HepG2 (cell line): ENCODE data around the gene TOX4. TPM values are rescaled to one million over a fixed set of nuclear protein-coding genes. Genes with fewer than 3 reads are reported as not detected.

ENCODE experiments used
- CBX1 ChIP-seq: IDR thresholded peaks from one replicate; pipeline ENCODE4 v1.6.1; 2016; ENCODE audit warnings: antibody characterized with exemption, low read depth
- CBX5 ChIP-seq: sonication (generic); formaldehyde crosslinking; IDR thresholded peaks from 2 replicates; pipeline ENCODE4 v1.4.0; 2020; ENCODE audit warnings: missing genetic modification reagents, borderline replicate concordance
- CCAR2 ChIP-seq: fragments of 200-400 bp; formaldehyde crosslinking; optimal IDR thresholded peaks from 2 replicates; pipeline ENCODE3; 2018; ENCODE audit warnings: low read depth, mild to moderate bottlenecking, low read length, moderate library complexity
- CEBPG ChIP-seq: IDR thresholded peaks from 2 replicates; pipeline ENCODE4 v1.6.1; 2016
- DR1 ChIP-seq: sonication (generic); formaldehyde crosslinking; IDR thresholded peaks from 2 replicates; pipeline ENCODE4 v1.8.0; 2021; ENCODE audit warnings: mild to moderate bottlenecking, missing genetic modification reagents, inconsistent platforms
- ETV5 ChIP-seq: IDR thresholded peaks from 2 replicates; pipeline ENCODE4 v1.6.1; 2018; ENCODE audit warnings: missing biosample characterization, missing genetic modification reagents, inconsistent platforms, borderline replicate concordance
- FOXC1 ChIP-seq: sonication (generic); formaldehyde crosslinking; IDR thresholded peaks from 2 replicates; pipeline ENCODE4 v1.8.0; 2022; ENCODE audit warnings: mild to moderate bottlenecking, missing genetic modification reagents, borderline replicate concordance
- KMT2B ChIP-seq: IDR thresholded peaks from 2 replicates; pipeline ENCODE4 v1.6.1; 2016; ENCODE audit warnings: missing genetic modification reagents, missing compliant biosample characterization
- MAFK ChIP-seq, 2 experiments: IDR thresholded peaks in 1 of 2; conservative IDR thresholded peaks in 1 of 2; 2 replicates each; pipeline ENCODE4 v1.6.1; 2011; ENCODE audit warnings: improper control_type of control experiment in 2 of 2, low read length in 2 of 2
- MTA1 ChIP-seq: sonication (generic); formaldehyde crosslinking; IDR thresholded peaks from 2 replicates; pipeline ENCODE4 v1.4.0; 2020; ENCODE audit warnings: missing genetic modification reagents, mild to moderate bottlenecking, borderline replicate concordance
- MYC ChIP-seq: sonication (generic); formaldehyde crosslinking; IDR thresholded peaks from 2 replicates; pipeline ENCODE4 v1.9.0; 2021; ENCODE audit warnings: missing genetic modification reagents, borderline replicate concordance
- MYNN ChIP-seq: sonication (generic); formaldehyde crosslinking; IDR thresholded peaks from 2 replicates; pipeline ENCODE4 v1.4.0; 2020; ENCODE audit warnings: mild to moderate bottlenecking, low read depth, missing genetic modification reagents
- NCOA5 ChIP-seq: sonication (generic); formaldehyde crosslinking; IDR thresholded peaks from 2 replicates; pipeline ENCODE4 v1.4.0; 2020; ENCODE audit warnings: missing genetic modification reagents
- PCBP1 ChIP-seq: fragments of 200-400 bp; formaldehyde crosslinking; IDR thresholded peaks from 2 replicates; pipeline ENCODE4 v1.6.1; 2017; ENCODE audit warnings: mild to moderate bottlenecking, low read depth, low read length, borderline replicate concordance
- POLR2AphosphoS2 ChIP-seq: IDR thresholded peaks from 2 replicates; pipeline ENCODE4 v1.6.1; 2011; ENCODE audit warnings: low read depth, low read length, improper control_type of control experiment
- RFXANK ChIP-seq: IDR thresholded peaks from 2 replicates; pipeline ENCODE4 v1.6.1; 2016
- RNF2 ChIP-seq: fragments of 450-650 bp; conservative IDR thresholded peaks from 2 replicates; pipeline ENCODE4 v1.6.1; 2016; ENCODE audit warnings: low read depth
- RXRA ChIP-seq: sonication (generic); formaldehyde crosslinking; IDR thresholded peaks from 2 replicates; pipeline ENCODE4 v1.5.1; 2020; ENCODE audit warnings: missing genetic modification reagents
- THAP11 ChIP-seq: IDR thresholded peaks from 2 replicates; pipeline ENCODE4 v1.6.1; 2016; ENCODE audit warnings: missing biosample characterization, missing genetic modification reagents
- ZFP1 ChIP-seq: IDR thresholded peaks from 2 replicates; pipeline ENCODE4 v1.6.1; 2016
- ZNF143 ChIP-seq: sonication (generic); formaldehyde crosslinking; IDR thresholded peaks from 2 replicates; pipeline ENCODE4 v1.4.0; 2020; ENCODE audit warnings: missing genetic modification reagents
- ZNF296 ChIP-seq: sonication (generic); formaldehyde crosslinking; conservative IDR thresholded peaks from 2 replicates; pipeline ENCODE4 v1.5.0; 2020; ENCODE audit warnings: mild to moderate bottlenecking, missing genetic modification reagents
- ZNF496 ChIP-seq: sonication (generic); formaldehyde crosslinking; IDR thresholded peaks from 2 replicates; pipeline ENCODE4 v1.8.1; 2023; ENCODE audit warnings: mild to moderate bottlenecking, moderate library complexity, missing genetic modification reagents; ENCODE audit not compliant: insufficient replicate concordance
- ZNF644 ChIP-seq: IDR thresholded peaks from 2 replicates; pipeline ENCODE4 v1.6.1; 2016; ENCODE audit warnings: low read depth
- ZNF670 ChIP-seq: sonication (generic); formaldehyde crosslinking; IDR thresholded peaks from 2 replicates; pipeline ENCODE4 v1.8.0; 2022; ENCODE audit warnings: mild to moderate bottlenecking, missing genetic modification reagents, borderline replicate concordance
- polyA plus RNA-seq, 8 experiments: library from polyadenylated mRNA; depleted of rRNA in 3 of 8; stranded (reverse) in 7 of 8; unstranded in 1 of 8; fragments of >200 nt; fragmentation: Illumina TruSeq in 4 of 8; extraction: Trizol in 4 of 8; gene quantifications; 2 replicates each; pipeline versions ENCODE4 v1.2.1 to v1.2.3, GENCODE V29; 2011 to 2016; ENCODE audit warnings: low read depth in 4 of 8, missing spikeins in 1 of 8, mixed read lengths in 1 of 8; ENCODE audit not compliant: insufficient read depth in 1 of 8
- total RNA-seq, 5 experiments: library from RNA; depleted of rRNA; stranded (reverse); fragments of >200 nt; fragmentation: Illumina TruSeq; extraction: Trizol; gene quantifications; 2 replicates each; pipeline ENCODE4 v1.2.3, GENCODE V29; 2016; ENCODE audit warnings: low read depth in 1 of 5
- TF ChIP-seq, protein P1 (sequence below): sonication (generic); formaldehyde crosslinking; IDR thresholded peaks from 2 replicates; pipeline ENCODE4 v1.5.0; 2020; ENCODE audit warnings: mild to moderate bottlenecking, missing genetic modification reagents
- TF ChIP-seq, protein P2 (sequence below): sonication (generic); formaldehyde crosslinking; IDR thresholded peaks from 2 replicates; pipeline ENCODE4 v1.5.1; 2020; ENCODE audit warnings: missing genetic modification reagents, mild to moderate bottlenecking, borderline replicate concordance
- TF ChIP-seq, protein P3 (sequence below): IDR thresholded peaks from 2 replicates; pipeline ENCODE4 v1.6.1; 2016; ENCODE audit warnings: missing compliant biosample characterization, missing genetic modification reagents, borderline replicate concordance

Gene TOX4
- total and polyA plus RNA-seq, 2 of the 13 experiments (the other 11 are each of a cell fraction or from before 2014, with no cell fraction given), result 71.8 to 163 TPM

DNA sequence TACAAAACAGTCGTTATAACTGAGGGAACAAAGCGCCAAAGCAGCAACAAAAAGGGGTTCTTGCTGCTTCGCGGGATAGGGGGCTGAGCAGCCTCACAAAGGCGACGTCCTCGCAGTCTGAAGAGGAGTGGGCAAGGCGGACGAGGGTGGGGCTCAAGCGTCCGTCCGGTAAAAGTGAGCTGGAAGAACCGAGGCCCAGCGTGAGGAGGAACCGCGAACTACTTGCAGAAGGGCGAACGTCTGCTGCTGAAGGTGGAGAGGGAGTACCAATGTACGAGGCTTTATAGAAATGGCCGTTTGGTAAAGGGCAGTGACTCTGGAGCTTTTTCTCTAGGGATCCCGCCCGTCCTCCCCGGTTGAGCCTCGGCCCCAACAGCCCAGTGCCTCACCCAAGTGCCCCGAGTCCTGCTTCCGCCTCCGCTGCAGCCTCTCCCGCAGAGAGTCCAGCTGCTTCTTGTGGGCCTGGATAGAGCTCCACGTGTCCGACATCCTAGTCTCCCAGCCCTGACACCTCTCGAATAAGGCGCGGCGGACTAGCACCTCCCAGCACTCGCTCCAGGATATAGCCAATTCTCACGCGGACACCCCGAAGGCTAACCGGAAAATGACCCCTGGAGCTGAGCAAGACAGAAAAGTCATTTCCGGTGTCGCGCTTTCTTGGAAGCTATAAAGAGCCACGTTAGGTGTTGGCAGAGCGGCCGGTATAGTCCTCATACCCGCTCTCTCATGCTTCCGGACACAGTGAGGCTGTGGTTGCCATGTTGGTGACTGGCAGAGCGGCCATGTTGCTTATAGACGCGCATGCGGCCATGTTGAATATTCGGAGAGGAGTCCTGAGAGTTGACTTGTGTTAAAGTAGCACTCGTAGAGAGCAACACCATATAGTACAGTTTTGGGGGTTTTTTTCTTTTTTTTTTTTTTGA, 34.0 kb downstream of the TOX4 start, which contains the start of gene METTL3 (continued):
- TF ChIP-seq CBX1, result peak; percentile 96
- TF ChIP-seq CBX5, result no peak; the same call in 1 of the 2 replicates
- peak; percentile 97 for TF ChIP-seq MYC (CRISPR knock-in tag)
- TF ChIP-seq POLR2AphosphoS2, result 0 out of 2 replicates have a peak, but pooled peaks have one; percentile 4
- peak; percentile 63; the same call in 1 of the 2 replicates for TF ChIP-seq MTA1 (CRISPR knock-in tag)
- TF ChIP-seq ZNF670 (CRISPR knock-in tag), result peak; percentile 94
- TF ChIP-seq, protein P1, sequence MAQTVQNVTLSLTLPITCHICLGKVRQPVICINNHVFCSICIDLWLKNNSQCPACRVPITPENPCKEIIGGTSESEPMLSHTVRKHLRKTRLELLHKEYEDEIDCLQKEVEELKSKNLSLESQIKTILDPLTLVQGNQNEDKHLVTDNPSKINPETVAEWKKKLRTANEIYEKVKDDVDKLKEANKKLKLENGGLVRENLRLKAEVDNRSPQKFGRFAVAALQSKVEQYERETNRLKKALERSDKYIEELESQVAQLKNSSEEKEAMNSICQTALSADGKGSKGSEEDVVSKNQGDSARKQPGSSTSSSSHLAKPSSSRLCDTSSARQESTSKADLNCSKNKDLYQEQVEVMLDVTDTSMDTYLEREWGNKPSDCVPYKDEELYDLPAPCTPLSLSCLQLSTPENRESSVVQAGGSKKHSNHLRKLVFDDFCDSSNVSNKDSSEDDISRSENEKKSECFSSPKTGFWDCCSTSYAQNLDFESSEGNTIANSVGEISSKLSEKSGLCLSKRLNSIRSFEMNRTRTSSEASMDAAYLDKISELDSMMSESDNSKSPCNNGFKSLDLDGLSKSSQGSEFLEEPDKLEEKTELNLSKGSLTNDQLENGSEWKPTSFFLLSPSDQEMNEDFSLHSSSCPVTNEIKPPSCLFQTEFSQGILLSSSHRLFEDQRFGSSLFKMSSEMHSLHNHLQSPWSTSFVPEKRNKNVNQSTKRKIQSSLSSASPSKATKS (CRISPR knock-in tag), result no peak
- TF ChIP-seq FOXC1 (CRISPR knock-in tag), result peak; percentile 92; the same call in 1 of the 2 replicates
- TF ChIP-seq ZNF496 (CRISPR knock-in tag), result no peak
- peak; percentile 66 for TF ChIP-seq ZNF143
- peak; percentile 51 for TF ChIP-seq CCAR2
- TF ChIP-seq ZNF644, result no peak
- TF ChIP-seq ZFP1 (CRISPR knock-in tag), result peak; percentile 86
- TF ChIP-seq THAP11 (CRISPR knock-in tag), result peak; percentile 97
- TF ChIP-seq MAFK (conservative IDR thresholded peaks at IDR 0.05 in 1 of 2, IDR thresholded peaks at IDR 0.05 in 1 of 2; ENCODE audit: low read length in 2 of 2), result peak; percentile 41 to 53
- peak; percentile 56; the same call in 1 of the 2 replicates for TF ChIP-seq CEBPG (CRISPR knock-in tag)
- peak; percentile 98 for TF ChIP-seq KMT2B (CRISPR knock-in tag)
- TF ChIP-seq PCBP1, result no peak
- peak; percentile 69; the same call in 1 of the 2 replicates for TF ChIP-seq MYNN
- no peak for TF ChIP-seq NCOA5
- TF ChIP-seq, protein P2, sequence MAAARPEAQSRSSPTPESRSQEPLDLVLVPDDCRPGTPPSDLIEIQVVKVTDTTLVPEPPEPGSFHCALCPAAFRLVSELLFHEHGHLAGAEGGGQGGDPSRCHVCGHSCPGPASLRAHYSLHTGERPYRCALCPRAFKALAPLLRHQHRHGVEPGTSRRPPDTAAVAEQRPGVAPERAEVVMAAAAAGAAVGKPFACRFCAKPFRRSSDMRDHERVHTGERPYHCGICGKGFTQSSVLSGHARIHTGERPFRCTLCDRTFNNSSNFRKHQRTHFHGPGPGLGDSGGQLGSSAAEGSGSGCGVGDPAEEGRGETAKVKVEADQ, result peak; percentile 79
- TF ChIP-seq RFXANK (CRISPR knock-in tag), result peak; percentile 86
- TF ChIP-seq ZNF296, result peak; percentile 93
- TF ChIP-seq ETV5 (CRISPR knock-in tag), result peak; percentile 94
- peak; percentile 90 for TF ChIP-seq RXRA (CRISPR knock-in tag)
- TF ChIP-seq, protein P3, sequence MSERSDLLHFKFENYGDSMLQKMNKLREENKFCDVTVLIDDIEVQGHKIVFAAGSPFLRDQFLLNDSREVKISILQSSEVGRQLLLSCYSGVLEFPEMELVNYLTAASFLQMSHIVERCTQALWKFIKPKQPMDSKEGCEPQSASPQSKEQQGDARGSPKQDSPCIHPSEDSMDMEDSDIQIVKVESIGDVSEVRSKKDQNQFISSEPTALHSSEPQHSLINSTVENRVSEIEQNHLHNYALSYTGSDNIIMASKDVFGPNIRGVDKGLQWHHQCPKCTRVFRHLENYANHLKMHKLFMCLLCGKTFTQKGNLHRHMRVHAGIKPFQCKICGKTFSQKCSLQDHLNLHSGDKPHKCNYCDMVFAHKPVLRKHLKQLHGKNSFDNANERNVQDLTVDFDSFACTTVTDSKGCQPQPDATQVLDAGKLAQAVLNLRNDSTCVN (CRISPR knock-in tag), result peak; percentile 83; the same call in 1 of the 2 replicates
- peak; percentile 82; the same call in 1 of the 2 replicates for TF ChIP-seq DR1 (CRISPR knock-in tag)
- no peak; the same call in none of the 2 replicates for TF ChIP-seq RNF2
